ENCODE results near the gene OPRD1.

The OPRD1 gene

DNA sequence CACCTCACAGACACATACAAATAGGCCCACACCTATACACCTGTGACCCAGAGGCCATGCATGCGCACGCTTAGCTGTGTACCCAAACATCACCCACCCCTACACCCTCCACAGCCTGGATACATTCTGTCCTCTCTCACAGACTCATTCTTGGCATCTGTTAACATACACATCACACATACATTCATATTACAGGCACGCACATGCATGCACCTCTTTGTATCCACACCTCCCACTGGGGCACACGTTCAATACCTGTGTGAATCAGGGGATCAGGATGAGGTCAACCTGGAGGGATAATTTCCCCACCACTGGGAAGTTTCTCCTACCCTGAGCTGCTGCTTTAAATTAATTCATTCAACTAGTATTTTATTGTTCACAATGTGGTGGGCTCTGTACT is 66.8 kb downstream of the OPRD1 start:
- TF ChIP-seq, protein P1, sequence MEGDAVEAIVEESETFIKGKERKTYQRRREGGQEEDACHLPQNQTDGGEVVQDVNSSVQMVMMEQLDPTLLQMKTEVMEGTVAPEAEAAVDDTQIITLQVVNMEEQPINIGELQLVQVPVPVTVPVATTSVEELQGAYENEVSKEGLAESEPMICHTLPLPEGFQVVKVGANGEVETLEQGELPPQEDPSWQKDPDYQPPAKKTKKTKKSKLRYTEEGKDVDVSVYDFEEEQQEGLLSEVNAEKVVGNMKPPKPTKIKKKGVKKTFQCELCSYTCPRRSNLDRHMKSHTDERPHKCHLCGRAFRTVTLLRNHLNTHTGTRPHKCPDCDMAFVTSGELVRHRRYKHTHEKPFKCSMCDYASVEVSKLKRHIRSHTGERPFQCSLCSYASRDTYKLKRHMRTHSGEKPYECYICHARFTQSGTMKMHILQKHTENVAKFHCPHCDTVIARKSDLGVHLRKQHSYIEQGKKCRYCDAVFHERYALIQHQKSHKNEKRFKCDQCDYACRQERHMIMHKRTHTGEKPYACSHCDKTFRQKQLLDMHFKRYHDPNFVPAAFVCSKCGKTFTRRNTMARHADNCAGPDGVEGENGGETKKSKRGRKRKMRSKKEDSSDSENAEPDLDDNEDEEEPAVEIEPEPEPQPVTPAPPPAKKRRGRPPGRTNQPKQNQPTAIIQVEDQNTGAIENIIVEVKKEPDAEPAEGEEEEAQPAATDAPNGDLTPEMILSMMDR (conservative IDR thresholded peaks at IDR 0.05; ENCODE audit: low read depth, low read length), result no peak
- DNase-seq (ENCODE audit: low read depth), result no peak
- H3K4me3 ChIP-seq (ENCODE audit: low read length), result no peak overlapping the region

DNA sequence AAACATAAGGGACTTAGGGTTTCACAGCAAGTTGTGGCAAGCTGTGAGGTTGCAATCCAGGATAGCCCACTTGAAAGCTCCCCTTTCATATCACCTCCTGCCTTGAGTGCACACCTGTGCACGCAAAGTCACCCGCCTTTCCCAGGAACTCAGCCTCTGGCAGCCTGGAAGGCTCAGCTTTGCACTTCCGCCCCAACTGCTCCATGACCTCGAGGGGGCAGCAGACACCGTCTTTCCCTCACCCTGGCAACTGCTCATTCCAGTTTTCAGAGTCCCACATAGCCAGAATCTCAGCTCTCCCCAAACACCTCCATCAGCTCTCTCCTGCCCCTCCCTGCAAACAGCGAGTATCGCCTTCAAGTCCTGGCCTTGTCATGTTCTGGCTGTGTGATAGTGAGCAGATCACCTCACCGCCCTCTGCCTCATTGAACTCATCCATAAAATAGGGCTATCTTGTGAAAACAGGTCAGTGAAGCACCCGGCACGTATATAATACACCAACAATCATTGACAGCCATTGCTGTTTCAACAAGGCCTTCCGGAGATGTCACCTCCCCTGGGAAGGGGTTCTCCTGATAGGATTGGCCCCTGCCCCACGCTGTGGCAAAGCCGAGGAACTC is 70.1 kb downstream of the OPRD1 start:
- DNase-seq (ENCODE audit: low read depth), result peak; percentile 36
- TF ChIP-seq, protein P1 (conservative IDR thresholded peaks at IDR 0.05; ENCODE audit: low read depth, low read length), result peak; percentile 94
- no peak overlapping the region for H3K4me3 ChIP-seq (ENCODE audit: low read length)

DNA sequence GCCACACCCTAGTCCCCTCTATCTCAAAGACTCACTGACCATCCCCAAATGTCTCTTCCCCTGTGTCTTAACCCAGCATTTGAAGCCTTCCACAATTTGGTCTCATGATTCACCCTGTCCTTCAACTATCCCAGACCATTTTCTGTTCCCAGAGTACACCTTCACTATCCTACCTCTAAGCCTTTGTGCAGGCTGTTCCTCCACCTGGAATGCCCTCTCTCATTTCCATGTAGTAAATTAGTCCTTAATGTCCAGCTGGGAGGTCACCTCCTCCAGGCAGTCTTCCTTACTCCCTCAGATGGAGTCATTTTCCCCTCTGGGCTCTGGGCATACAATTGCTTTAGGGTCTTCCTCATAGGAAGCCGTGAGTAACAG is 71.3 kb downstream of the OPRD1 start:
- no peak overlapping the region for H3K4me3 ChIP-seq (ENCODE audit: low read length)
- no peak for DNase-seq (ENCODE audit: low read depth)
- TF ChIP-seq, protein P1 (conservative IDR thresholded peaks at IDR 0.05; ENCODE audit: low read depth, low read length), result no peak

DNA sequence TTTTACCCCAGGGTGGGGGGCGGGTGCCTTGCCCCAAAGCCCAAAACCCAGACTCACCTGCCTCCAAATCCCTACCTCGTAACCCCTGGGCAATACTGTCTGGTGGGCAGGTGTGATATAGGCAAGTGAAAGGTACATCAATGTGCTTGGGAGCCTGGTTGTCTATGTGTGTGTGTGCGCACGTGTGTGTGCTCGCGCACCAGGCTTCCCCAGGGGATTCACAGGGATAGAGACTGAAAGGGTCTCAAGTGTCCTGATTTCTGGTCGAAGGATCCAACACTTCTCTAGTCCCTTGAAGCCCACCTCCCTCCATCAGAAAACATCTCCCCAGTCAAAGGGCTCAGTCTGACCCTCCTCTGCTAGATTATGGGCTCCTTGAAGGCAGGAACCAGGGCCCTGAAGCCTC is 73.5 kb downstream of the OPRD1 start:
- TF ChIP-seq, protein P1 (conservative IDR thresholded peaks at IDR 0.05; ENCODE audit: low read depth, low read length), result no peak
- DNase-seq (ENCODE audit: low read depth), result no peak
- H3K4me3 ChIP-seq (ENCODE audit: low read length), result no peak overlapping the region

DNA sequence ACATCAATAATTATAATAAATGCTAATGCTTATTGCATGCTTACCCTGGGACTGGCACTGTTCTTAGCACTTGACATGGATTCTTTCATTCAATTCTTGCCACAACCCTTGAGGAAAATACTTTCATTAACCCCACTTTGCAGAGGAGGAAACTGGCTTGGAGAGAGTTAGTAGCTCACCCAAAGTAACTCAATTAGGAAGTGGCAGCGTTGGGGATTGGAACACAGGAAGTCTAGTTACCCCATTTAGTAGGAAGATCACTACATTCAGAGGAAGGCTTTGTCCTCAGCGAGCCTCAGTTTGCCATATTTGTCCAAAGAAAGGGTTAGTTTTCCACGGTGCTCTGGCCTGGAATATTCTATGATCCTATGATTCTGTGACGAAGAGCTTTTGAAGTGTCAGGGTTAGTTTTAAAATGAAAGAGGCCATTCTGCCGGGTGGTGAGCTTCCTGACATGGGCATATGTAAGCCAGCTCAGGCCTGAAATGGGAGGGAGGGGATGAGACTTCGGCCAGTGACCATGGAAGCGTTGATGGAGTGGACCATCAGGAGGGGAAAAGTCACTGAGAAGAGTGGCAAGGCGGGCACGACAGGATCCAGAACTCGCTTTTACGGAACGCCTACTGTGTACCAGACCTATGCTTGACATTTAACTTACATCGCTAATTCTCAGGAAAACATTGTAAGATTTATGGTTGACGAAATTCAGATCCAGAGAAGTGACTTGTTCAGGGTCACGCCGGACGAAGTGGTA is 74.2 kb downstream of the OPRD1 start:
- TF ChIP-seq, protein P1 (conservative IDR thresholded peaks at IDR 0.05; ENCODE audit: low read depth, low read length), result no peak
- DNase-seq (ENCODE audit: low read depth), result no peak
- H3K4me3 ChIP-seq (ENCODE audit: low read length), result no peak overlapping the region

DNA sequence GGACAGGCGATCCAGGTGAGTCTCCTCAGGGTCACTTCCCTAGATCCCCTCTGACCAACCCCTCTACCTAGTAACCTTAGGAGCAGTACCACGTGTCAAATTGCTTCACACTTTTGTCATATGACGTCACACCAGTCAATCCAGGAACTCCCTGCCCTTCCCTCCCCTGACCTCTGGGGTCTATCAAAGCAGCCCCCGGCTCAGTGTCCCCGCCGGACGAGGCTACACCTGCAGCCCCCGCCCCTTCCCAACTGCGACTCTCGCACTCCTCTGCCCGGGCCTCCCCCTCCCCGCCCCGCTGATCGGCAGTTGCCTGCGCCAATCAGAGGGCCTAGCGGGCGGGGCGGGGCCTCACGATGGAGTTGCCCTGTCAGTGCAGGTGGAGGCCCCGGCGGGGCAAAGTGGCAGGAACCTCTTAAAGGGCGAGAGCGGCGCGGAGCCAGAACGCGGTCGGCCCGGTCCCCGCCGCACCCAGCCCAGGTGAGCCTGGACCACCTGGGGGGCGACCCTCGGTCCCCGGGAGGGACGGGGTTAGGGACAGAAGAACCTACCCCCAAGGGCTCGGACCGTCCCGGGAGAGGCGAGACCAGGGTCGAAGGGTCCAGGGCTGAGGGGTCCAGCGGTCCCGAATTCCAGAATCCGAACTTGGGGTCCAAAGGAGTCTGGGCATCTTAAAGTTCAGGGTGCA is 74.9 kb downstream of the OPRD1 start:
- TF ChIP-seq, protein P1 (conservative IDR thresholded peaks at IDR 0.05; ENCODE audit: low read depth, low read length), result no peak
- H3K4me3 ChIP-seq (ENCODE audit: low read length), result peak overlapping the region; percentile 94
- DNase-seq (ENCODE audit: low read depth), result no peak

Data from retinal pigment epithelial cell (primary cell).